ENCODE results near the gene BICD2. TPM values are rescaled to one million over a fixed set of nuclear protein-coding genes. Genes with fewer than 3 reads are reported as not detected.
A peak's percentile ranks its signal among the peaks of the same experiment; 100 is the strongest.

Gene BICD2
- total and polyA plus RNA-seq, 5 experiments from 2014 or later, result 5.9 to 29.1 (median 20.1) TPM

GRCh38 chr9:92664394-92665152, 100.1 kb downstream of the BICD2 start:
- Mint-ChIP-seq H3K4me1 (peaks cover 34 to 74% (median 62%) of the 10 kb centered on the region in 4 donors), H3K27ac (peak overlapping the region; percentile 63 to 93 (median 88)), H3K9me3 (no peaks in the 10 kb centered on the region), H3K4me3 (peak overlapping the region; percentile 15 to 82 (median 52)), H3K27me3 (no peaks in the 10 kb centered on the region), H3K36me3 (peaks cover 0 to 18% (median 0%) of the 10 kb centered on the region in 3 donors)
- peak in 7 of 10 donors; percentile 28 to 70 (median 61) for DNase-seq
- POLR2A ChIA-PET, result no interaction called here
- ATAC-seq, result peak; percentile 42 to 87

DNA sequence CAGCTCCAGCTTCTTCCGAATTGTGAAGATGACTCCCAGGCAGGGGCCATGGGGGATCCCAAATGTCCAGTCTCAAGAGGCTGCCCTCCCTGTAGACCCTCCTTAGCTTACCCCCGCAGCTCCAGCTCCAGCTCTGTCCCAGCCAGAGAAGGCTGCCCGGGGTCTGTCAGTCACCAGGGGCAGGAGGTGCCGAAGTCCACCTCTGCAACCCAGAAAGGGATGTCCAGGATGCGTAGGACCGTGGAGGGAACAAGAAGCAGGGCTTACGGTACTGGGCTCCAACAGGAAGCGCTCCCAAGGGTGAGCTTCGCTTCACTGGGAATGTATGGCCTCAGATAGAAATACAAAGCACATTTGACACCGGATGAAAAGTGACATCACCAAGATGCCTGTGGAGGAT, 100.7 kb downstream of the BICD2 start:
- no peak overlapping the region for H3K4me3 Mint-ChIP-seq
- no peak for ATAC-seq
- POLR2A ChIA-PET, result no interaction called here
- no peaks in the 10 kb centered on the region for H3K27me3 Mint-ChIP-seq
- H3K9me3 Mint-ChIP-seq, result no peaks in the 10 kb centered on the region
- no peak for DNase-seq
- peak overlapping the region in 7 of 10 donors; percentile 18 to 93 (median 88) for H3K27ac Mint-ChIP-seq
- H3K36me3 Mint-ChIP-seq, result peaks cover 0 to 18% (median 0%) of the 10 kb centered on the region in 3 donors
- peaks cover 31 to 71% (median 56%) of the 10 kb centered on the region in 4 donors for H3K4me1 Mint-ChIP-seq

- peak overlapping the region in 3 of 10 donors; percentile 18 to 90 (median 46) for H3K27ac Mint-ChIP-seq
- no peaks in the 10 kb centered on the region for H3K27me3 Mint-ChIP-seq
- peaks cover 29 to 62% (median 48%) of the 10 kb centered on the region in 4 donors for H3K4me1 Mint-ChIP-seq
- no peaks in the 10 kb centered on the region for H3K9me3 Mint-ChIP-seq
- POLR2A ChIA-PET, result no interaction called here
- DNase-seq (no peak), ATAC-seq (no peak)
- H3K4me3 Mint-ChIP-seq, result no peak overlapping the region
- peaks cover 0 to 25% (median 0%) of the 10 kb centered on the region in 3 donors for H3K36me3 Mint-ChIP-seq
Observed at GRCh38 chr9:92663126-92663525, 101.5 kb downstream of the BICD2 start.

DNA sequence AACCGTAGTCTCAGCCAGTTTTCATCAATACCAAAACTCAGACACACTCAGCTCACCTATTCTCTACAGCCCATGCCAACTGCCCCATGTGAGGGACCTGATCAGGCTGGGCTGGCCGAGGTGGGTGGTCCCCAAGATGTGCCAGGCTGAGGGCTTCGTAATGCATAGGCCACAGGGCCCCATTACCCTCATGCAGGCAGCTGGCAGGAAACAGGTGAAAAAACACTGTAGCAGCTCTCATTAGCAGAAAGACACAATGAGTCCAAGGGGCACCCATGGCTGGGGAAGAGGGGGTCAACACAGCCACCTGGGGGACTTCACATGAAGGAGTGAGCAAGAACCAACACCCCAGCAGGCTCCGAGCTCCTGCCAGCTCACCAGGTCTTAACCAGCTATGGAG, 102.9 kb downstream of the BICD2 start:
- peak overlapping the region in 1 of 10 donors; percentile 45 for H3K4me3 Mint-ChIP-seq

More for the DNA sequence above, 102.9 kb downstream of the BICD2 start:
- no peaks in the 10 kb centered on the region for H3K9me3 Mint-ChIP-seq
- no peaks in the 10 kb centered on the region for H3K27me3 Mint-ChIP-seq
- no peak for ATAC-seq
- POLR2A ChIA-PET, result interaction anchor here (0.7 kb wide), 1 partner anchor 789 kb away, joined by 4 read pairs; no protein-coding TSS in a partner anchor
- H3K27ac Mint-ChIP-seq, result peak overlapping the region in 4 of 10 donors; percentile 0 to 78 (median 46)
- H3K36me3 Mint-ChIP-seq, result peaks cover 0 to 36% (median 0%) of the 10 kb centered on the region in 3 donors
- DNase-seq, result no peak
- H3K4me1 Mint-ChIP-seq, result peaks cover 23 to 50% (median 40%) of the 10 kb centered on the region in 4 donors

Other genes with a start within 250 kb of the BICD2 start
- gene ECM2, start 228.8 kb downstream of the BICD2 start, total RNA-seq, result not detected
- gene ECM2, start 228.8 kb downstream of the BICD2 start, polyA plus RNA-seq, result not detected
- gene IPPK, start 94.7 kb downstream of the BICD2 start, total RNA-seq, result 1 to 10 TPM; 8.6 to 9.3 TPM
- gene IPPK, start 94.7 kb downstream of the BICD2 start, polyA plus RNA-seq, result 1 to 10 TPM; 4.4 to 8.5 (median 5.1) TPM
- 10 to 100 TPM; 19.2 to 24.6 TPM for gene ZNF484, start 113.2 kb upstream of the BICD2 start, total RNA-seq
- 1 to 10 TPM; 3.1 to 5.0 (median 3.9) TPM for gene ZNF484, start 113.2 kb upstream of the BICD2 start, polyA plus RNA-seq
- gene FGD3, start 182.7 kb upstream of the BICD2 start, total RNA-seq, result 100 to 1,000 TPM; 329 to 330 TPM
- 100 to 1,000 TPM in 2 of 3 donors, 10 to 100 TPM in 1; 64.2 to 161 (median 103) TPM for gene FGD3, start 182.7 kb upstream of the BICD2 start, polyA plus RNA-seq

Data from naive thymus-derived CD8-positive, alpha-beta T cell (primary cell).